Liver (tissue), 9 donors: ENCODE data around the gene RSPRY1. TPM values are rescaled to one million over a fixed set of nuclear protein-coding genes. Genes with fewer than 3 reads are reported as not detected.

Source experiments
- DNase-seq: peaks from one replicate; pipeline ENCODE4 v3.0.0-alpha.2; 2017; ENCODE audit warnings: low spot score
- H3K27ac ChIP-seq, 2 donors: one replicate each; pipeline ENCODE4 v1.7.0; 2013; ENCODE audit warnings: inconsistent platforms in 2 of 2, low read length in 2 of 2, control low read depth in 1 of 2, low read depth in 1 of 2, mild to moderate bottlenecking in 1 of 2
- H3K27me3 ChIP-seq, 4 donors: one replicate each; pipeline versions ENCODE4 v1.6.1 to v1.7.0; 2013; ENCODE audit warnings: low read length in 3 of 4, inconsistent platforms in 1 of 4, mild to moderate bottlenecking in 1 of 4, moderate library complexity in 1 of 4; ENCODE audit not compliant: control insufficient read depth in 4 of 4, insufficient read depth in 4 of 4
- H3K36me3 ChIP-seq, 4 donors: one replicate each; pipeline versions ENCODE4 v1.6.1 to v1.7.0; 2013; ENCODE audit warnings: low read length in 3 of 4, mild to moderate bottlenecking in 3 of 4, low read depth in 1 of 4, moderate library complexity in 1 of 4; ENCODE audit not compliant: control insufficient read depth in 4 of 4, insufficient read depth in 3 of 4
- H3K4me1 ChIP-seq, 4 donors: one replicate each; pipeline versions ENCODE4 v1.6.1 to v1.7.0; 2013; ENCODE audit warnings: low read length in 3 of 4, mild to moderate bottlenecking in 3 of 4, moderate library complexity in 1 of 4; ENCODE audit not compliant: control insufficient read depth in 4 of 4, insufficient read depth in 4 of 4
- H3K4me3 ChIP-seq, 3 donors: one replicate each; pipeline versions ENCODE4 v1.6.1 to v1.7.0; 2013; ENCODE audit warnings: low read length in 3 of 3, control low read depth in 1 of 3, low read depth in 1 of 3, mild to moderate bottlenecking in 1 of 3
- H3K9ac ChIP-seq, 2 donors: one replicate each; pipeline ENCODE4 v1.7.0; 2013; ENCODE audit warnings: low read length in 2 of 2, mild to moderate bottlenecking in 2 of 2, moderate library complexity in 2 of 2, control low read depth in 1 of 2, low read depth in 1 of 2
- H3K9me3 ChIP-seq, 4 donors: one replicate each; pipeline versions ENCODE4 v1.6.1 to v1.7.0; 2013; ENCODE audit warnings: low read length in 3 of 4; ENCODE audit not compliant: control insufficient read depth in 4 of 4
- ATF3 ChIP-seq: IDR thresholded peaks from 2 replicates; pipeline ENCODE4 v1.6.1; 2016; ENCODE audit warnings: antibody characterized with exemption
- EGR1 ChIP-seq, 2 donors: IDR thresholded peaks; 2 replicates each; pipeline ENCODE4 v1.6.1; 2016 to 2018; ENCODE audit warnings: antibody characterized with exemption in 2 of 2, low read depth in 2 of 2
- FOXA1 ChIP-seq: IDR thresholded peaks from 2 replicates; pipeline ENCODE4 v1.6.1; 2016; ENCODE audit warnings: antibody characterized with exemption
- FOXA2 ChIP-seq: IDR thresholded peaks from 2 replicates; pipeline ENCODE4 v1.6.1; 2016; ENCODE audit warnings: antibody characterized with exemption
- GABPA ChIP-seq, 2 donors: IDR thresholded peaks in 1 of 2; conservative IDR thresholded peaks in 1 of 2; 2 replicates each; pipeline ENCODE4 v1.6.1; 2016; ENCODE audit warnings: antibody characterized with exemption in 2 of 2, mild to moderate bottlenecking in 1 of 2, moderate library complexity in 1 of 2
- HNF4A ChIP-seq, 2 donors: conservative IDR thresholded peaks; 2 replicates each; pipeline ENCODE4 v1.6.1; 2016; ENCODE audit warnings: antibody characterized with exemption in 2 of 2, mild to moderate bottlenecking in 2 of 2
- HNF4G ChIP-seq: IDR thresholded peaks from 2 replicates; pipeline ENCODE4 v1.6.1; 2016; ENCODE audit warnings: antibody characterized with exemption
- JUND ChIP-seq, 2 donors: IDR thresholded peaks; 2 replicates each; pipeline ENCODE4 v1.6.1; 2016; ENCODE audit warnings: antibody characterized with exemption in 2 of 2
- NR2F2 ChIP-seq: IDR thresholded peaks from 2 replicates; pipeline ENCODE4 v1.6.1; 2016; ENCODE audit warnings: antibody characterized with exemption
- RAD21 ChIP-seq, 2 donors: IDR thresholded peaks; 2 replicates each; pipeline ENCODE4 v1.6.1; 2016; ENCODE audit warnings: antibody characterized with exemption in 2 of 2, mild to moderate bottlenecking in 2 of 2
- RXRA ChIP-seq, 2 donors: IDR thresholded peaks; 2 replicates each; pipeline ENCODE4 v1.6.1; 2017 to 2018; ENCODE audit warnings: antibody characterized with exemption in 2 of 2, mild to moderate bottlenecking in 1 of 2
- SP1 ChIP-seq: IDR thresholded peaks from 2 replicates; pipeline ENCODE4 v1.6.1; 2018; ENCODE audit warnings: antibody characterized with exemption, mild to moderate bottlenecking
- TAF1 ChIP-seq: conservative IDR thresholded peaks from 2 replicates; pipeline ENCODE4 v1.6.1; 2016; ENCODE audit warnings: antibody characterized with exemption, mild to moderate bottlenecking
- YY1 ChIP-seq: IDR thresholded peaks from 2 replicates; pipeline ENCODE4 v1.6.1; 2016; ENCODE audit warnings: antibody characterized with exemption, mild to moderate bottlenecking
- ZBTB33 ChIP-seq: IDR thresholded peaks from 2 replicates; pipeline ENCODE4 v1.6.1; 2016; ENCODE audit warnings: antibody characterized with exemption
- WGBS: extraction: QIAGEN DNeasy Blood & Tissue Kit; methylation state at CpG from one replicate; pipeline ENCODE4 v1.1.7; 2013; 5-methylcytosine and 5-hydroxymethylcytosine counted together
- polyA plus RNA-seq, 2 donors: library from polyadenylated mRNA; stranded (reverse) in 1 of 2; unstranded in 1 of 2; fragments of 200-250 nt in 1 of 2; fragments of >200 nt in 1 of 2; fragmentation: Nextera tagmentation in 1 of 2; extraction: Ambion mirVana in 1 of 2; gene quantifications; one replicate each; pipeline versions ENCODE4 v1.2.1 to v1.2.3, GENCODE V29; 2013 to 2015
- total RNA-seq, 2 donors: library from RNA; depleted of rRNA; stranded (reverse); fragments of >200 nt; gene quantifications; one replicate each; pipeline ENCODE4 v1.2.3, GENCODE V29; 2014
- TF ChIP-seq, protein P1 (sequence below): IDR thresholded peaks from 2 replicates; pipeline ENCODE4 v1.6.1; 2016; ENCODE audit warnings: antibody characterized with exemption, mild to moderate bottlenecking
- TF ChIP-seq, protein P2 (sequence below): fragments of 150-350 bp; IDR thresholded peaks from 2 replicates; pipeline ENCODE4 v1.5.1; 2017; ENCODE audit warnings: improper control_type of control experiment, low read depth, low read length; ENCODE audit not compliant: missing input control
- TF ChIP-seq, protein P3 (sequence below): IDR thresholded peaks from 2 replicates; pipeline ENCODE4 v1.6.1; 2016; ENCODE audit warnings: antibody characterized with exemption
- donor health status: healthy.
- donor health status: healthy.
- donor health status: healthy.
- donor health status: healthy.
- donor health status: healthy.

Gene RSPRY1
- total and polyA plus RNA-seq, 4 donors: 10.9 to 27.6 (median 20.2) TPM

DNA sequence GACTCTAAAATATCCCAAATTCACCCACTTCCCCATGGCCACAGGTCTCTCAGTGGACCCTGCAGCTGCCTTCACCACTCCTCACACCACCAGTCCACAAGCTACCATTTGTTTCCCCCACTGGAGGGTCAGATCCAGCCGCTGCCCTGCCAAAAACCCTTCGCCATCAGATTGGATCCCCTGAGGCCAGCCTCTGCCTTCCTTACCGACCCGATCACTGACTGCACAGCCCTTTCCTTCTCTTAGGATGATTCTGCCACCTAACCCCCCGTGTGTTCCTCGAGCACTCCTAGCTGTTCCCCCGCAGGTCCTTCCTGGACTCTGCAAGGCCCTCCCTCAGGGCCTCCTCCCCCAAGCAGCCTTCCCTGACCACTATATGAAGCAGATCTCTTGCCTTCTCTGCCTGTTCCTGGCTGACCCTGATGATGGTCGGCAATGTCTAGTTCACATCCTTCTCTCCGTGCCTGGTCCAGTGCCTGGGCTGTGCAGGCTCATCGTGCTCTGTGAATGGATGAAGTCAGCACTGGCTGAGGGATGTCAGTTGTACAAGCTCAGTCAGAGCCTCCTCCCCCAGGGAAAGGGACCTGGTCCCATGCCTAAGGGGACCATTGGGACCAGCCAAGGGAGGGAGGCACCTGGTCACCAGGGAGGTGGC is 47.7 kb upstream of the RSPRY1 start:
- Histone ChIP-seq H3K36me3 (no peaks in the 10 kb centered on the region), H3K9me3 (no peaks in the 10 kb centered on the region), H3K27me3 (no peaks in the 10 kb centered on the region), H3K9ac (no peak overlapping the region), H3K4me3 (no peak overlapping the region), H3K27ac (no peak overlapping the region), H3K4me1 (peaks cover 0 to 9% (median 0%) of the 10 kb centered on the region in 4 donors)
- no peak for DNase-seq
- TF ChIP-seq EGR1 (IDR thresholded peaks at IDR 0.05; ENCODE audit: low read depth in 2 of 2) (no peak), NR2F2 (no peak), FOXA1 (no peak), ATF3 (no peak)
- TF ChIP-seq, protein P1, sequence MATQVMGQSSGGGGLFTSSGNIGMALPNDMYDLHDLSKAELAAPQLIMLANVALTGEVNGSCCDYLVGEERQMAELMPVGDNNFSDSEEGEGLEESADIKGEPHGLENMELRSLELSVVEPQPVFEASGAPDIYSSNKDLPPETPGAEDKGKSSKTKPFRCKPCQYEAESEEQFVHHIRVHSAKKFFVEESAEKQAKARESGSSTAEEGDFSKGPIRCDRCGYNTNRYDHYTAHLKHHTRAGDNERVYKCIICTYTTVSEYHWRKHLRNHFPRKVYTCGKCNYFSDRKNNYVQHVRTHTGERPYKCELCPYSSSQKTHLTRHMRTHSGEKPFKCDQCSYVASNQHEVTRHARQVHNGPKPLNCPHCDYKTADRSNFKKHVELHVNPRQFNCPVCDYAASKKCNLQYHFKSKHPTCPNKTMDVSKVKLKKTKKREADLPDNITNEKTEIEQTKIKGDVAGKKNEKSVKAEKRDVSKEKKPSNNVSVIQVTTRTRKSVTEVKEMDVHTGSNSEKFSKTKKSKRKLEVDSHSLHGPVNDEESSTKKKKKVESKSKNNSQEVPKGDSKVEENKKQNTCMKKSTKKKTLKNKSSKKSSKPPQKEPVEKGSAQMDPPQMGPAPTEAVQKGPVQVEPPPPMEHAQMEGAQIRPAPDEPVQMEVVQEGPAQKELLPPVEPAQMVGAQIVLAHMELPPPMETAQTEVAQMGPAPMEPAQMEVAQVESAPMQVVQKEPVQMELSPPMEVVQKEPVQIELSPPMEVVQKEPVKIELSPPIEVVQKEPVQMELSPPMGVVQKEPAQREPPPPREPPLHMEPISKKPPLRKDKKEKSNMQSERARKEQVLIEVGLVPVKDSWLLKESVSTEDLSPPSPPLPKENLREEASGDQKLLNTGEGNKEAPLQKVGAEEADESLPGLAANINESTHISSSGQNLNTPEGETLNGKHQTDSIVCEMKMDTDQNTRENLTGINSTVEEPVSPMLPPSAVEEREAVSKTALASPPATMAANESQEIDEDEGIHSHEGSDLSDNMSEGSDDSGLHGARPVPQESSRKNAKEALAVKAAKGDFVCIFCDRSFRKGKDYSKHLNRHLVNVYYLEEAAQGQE: no peak
- 83% methylated on average over 10 of the region's 10 CpGs for WGBS

DNA sequence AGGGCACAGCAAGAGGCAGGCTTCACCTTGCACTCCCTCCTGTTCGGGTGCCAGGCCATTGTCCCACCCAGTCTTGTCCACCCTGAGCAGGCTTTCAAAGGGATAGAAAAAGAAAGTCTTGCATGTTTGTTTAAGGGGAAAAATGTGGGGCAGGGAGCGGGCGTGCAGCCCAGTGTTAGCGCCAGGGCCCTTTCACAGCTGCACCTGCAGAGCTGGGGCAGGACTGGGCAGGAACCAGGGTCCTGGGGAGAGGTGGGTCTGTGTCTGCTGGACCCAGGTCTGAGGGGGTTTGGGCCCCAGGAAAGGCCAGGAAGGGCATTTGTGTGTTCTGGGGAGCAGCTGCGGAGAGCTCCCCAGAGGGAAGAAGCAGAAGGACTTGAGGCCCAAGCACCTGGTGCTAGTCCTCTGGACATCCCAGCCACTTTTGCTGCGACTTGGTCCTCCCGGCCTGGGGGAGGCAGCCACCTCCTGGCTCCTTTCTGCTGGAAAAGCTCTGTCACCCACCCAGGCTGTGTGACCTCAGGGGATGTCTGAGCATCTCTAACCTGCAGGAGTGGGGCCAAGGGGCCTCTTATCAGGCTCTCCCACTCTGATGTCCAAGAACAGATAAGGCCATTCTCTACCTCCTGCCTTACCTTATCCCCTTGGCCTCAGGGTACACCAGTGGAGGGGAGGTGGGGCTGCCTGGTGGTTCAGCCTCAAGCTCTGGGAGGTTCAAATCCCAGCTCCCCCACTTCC is 45.0 kb upstream of the RSPRY1 start:
- Histone ChIP-seq H3K27ac (no peak overlapping the region), H3K36me3 (no peaks in the 10 kb centered on the region), H3K9ac (no peak overlapping the region), H3K4me3 (no peak overlapping the region), H3K9me3 (no peaks in the 10 kb centered on the region), H3K27me3 (no peaks in the 10 kb centered on the region), H3K4me1 (peaks cover 0 to 17% (median under 1%) of the 10 kb centered on the region in 4 donors)
- no peak for DNase-seq
- WGBS: 89% methylated on average over 7 of the region's 7 CpGs
- TF ChIP-seq GABPA (IDR thresholded peaks at IDR 0.05 in 1 of 2, conservative IDR thresholded peaks at IDR 0.05 in 1 of 2): no peak
- no peak for TF ChIP-seq YY1
- TF ChIP-seq ZBTB33: no peak
- TF ChIP-seq HNF4G: no peak
- TF ChIP-seq, protein P1: no peak
- TF ChIP-seq, protein P2, sequence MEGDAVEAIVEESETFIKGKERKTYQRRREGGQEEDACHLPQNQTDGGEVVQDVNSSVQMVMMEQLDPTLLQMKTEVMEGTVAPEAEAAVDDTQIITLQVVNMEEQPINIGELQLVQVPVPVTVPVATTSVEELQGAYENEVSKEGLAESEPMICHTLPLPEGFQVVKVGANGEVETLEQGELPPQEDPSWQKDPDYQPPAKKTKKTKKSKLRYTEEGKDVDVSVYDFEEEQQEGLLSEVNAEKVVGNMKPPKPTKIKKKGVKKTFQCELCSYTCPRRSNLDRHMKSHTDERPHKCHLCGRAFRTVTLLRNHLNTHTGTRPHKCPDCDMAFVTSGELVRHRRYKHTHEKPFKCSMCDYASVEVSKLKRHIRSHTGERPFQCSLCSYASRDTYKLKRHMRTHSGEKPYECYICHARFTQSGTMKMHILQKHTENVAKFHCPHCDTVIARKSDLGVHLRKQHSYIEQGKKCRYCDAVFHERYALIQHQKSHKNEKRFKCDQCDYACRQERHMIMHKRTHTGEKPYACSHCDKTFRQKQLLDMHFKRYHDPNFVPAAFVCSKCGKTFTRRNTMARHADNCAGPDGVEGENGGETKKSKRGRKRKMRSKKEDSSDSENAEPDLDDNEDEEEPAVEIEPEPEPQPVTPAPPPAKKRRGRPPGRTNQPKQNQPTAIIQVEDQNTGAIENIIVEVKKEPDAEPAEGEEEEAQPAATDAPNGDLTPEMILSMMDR: no peak
- TF ChIP-seq TAF1: no peak
- TF ChIP-seq SP1: no peak
- TF ChIP-seq, protein P3, sequence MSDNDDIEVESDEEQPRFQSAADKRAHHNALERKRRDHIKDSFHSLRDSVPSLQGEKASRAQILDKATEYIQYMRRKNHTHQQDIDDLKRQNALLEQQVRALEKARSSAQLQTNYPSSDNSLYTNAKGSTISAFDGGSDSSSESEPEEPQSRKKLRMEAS: no peak
- TF ChIP-seq ATF3: no peak
- TF ChIP-seq RAD21 (IDR thresholded peaks at IDR 0.05): no peak
- no peak for TF ChIP-seq FOXA2
- TF ChIP-seq HNF4A (conservative IDR thresholded peaks at IDR 0.05): no peak
- TF ChIP-seq EGR1 (IDR thresholded peaks at IDR 0.05; ENCODE audit: low read depth in 2 of 2): no peak
- no peak for TF ChIP-seq NR2F2
- no peak for TF ChIP-seq RXRA (IDR thresholded peaks at IDR 0.05)
- no peak for TF ChIP-seq JUND (IDR thresholded peaks at IDR 0.05)
- no peak for TF ChIP-seq FOXA1
